Endothelial cell of umbilical vein (primary cell): ENCODE measurements around the gene TTC17. TPM values are rescaled to one million over a fixed set of nuclear protein-coding genes. Genes with fewer than 3 reads are reported as not detected.

ENCODE experiments used
- BruUV-seq: library from RNA; stranded (reverse); fragments of 400-500 nt; replicated peaks from 2 replicates; lab custom pipeline; 2021; lab: Mats Ljungman, UMichigan
- CTCF ChIA-PET: fragments of 300-600, 350-600 bp; sonication (Branson Sonifier 250); formaldehyde crosslinking; loops from one replicate; lab custom pipeline; 2021; ENCODE audit warnings: antibody characterized with exemption, inconsistent platforms; lab: Charles Lee
- POLR2A ChIA-PET: fragments of 300-600, 350-600 bp; sonication (Branson Sonifier 250); formaldehyde crosslinking; loops from one replicate; lab custom pipeline; 2021; ENCODE audit warnings: antibody characterized with exemption, inconsistent platforms; lab: Charles Lee
- DNase-seq: peaks from one replicate; pipeline ENCODE4 v3.0.0-alpha.2; 2011; ENCODE audit warnings: low read depth, low spot score
- FAIRE-seq: peaks from 2 replicates; lab custom pipeline; 2011; peaks lifted over from hg19 to GRCh38; lab: Jason Lieb, UNC
- H2AFZ ChIP-seq: 2 replicates; pipeline ENCODE4 v1.6.0; 2012; ENCODE audit warnings: low read depth, low read length, control low read depth, inconsistent platforms
- H3K27ac ChIP-seq: 2 replicates; pipeline ENCODE4 v1.5.1; 2011; ENCODE audit warnings: low read depth, mild to moderate bottlenecking, control low read depth, low read length, moderate library complexity; ENCODE audit not compliant: insufficient read depth
- H3K27me3 ChIP-seq, 2 experiments: 2 replicates each; pipeline versions ENCODE4 v1.6.0 to v1.6.1; 2011; ENCODE audit warnings: low read length in 2 of 2, mixed read lengths in 1 of 2; ENCODE audit not compliant: control insufficient read depth in 2 of 2, insufficient read depth in 2 of 2
- H3K36me3 ChIP-seq, 2 experiments: 2 replicates in 1 of 2; 3 replicates in 1 of 2; pipeline ENCODE4 v1.5.1; 2011; ENCODE audit warnings: low read length in 2 of 2, mild to moderate bottlenecking in 1 of 2, moderate library complexity in 1 of 2; ENCODE audit not compliant: control insufficient read depth in 2 of 2, insufficient read depth in 2 of 2; ENCODE audit errors: extremely low read depth in 1 of 2
- H3K4me1 ChIP-seq: 3 replicates; pipeline ENCODE4 v1.5.1; 2011; ENCODE audit warnings: mild to moderate bottlenecking, low read length; ENCODE audit not compliant: control insufficient read depth, insufficient read depth; ENCODE audit errors: extremely low read depth
- H3K4me2 ChIP-seq: 2 replicates; pipeline ENCODE4 v1.6.1; 2011; ENCODE audit warnings: low read length, control low read depth, mixed read lengths; ENCODE audit not compliant: insufficient read depth
- H3K4me3 ChIP-seq, 3 experiments: fragments of 200-600 bp in 1 of 3; sonication (generic), shearing (Covaris generic) in 1 of 3; replicated peaks in 1 of 3; 2 replicates each; pipeline ENCODE4 v1.5.1; 2011 to 2016; ENCODE audit warnings: control low read depth in 3 of 3, low read length in 3 of 3, mild to moderate bottlenecking in 2 of 3, inconsistent platforms in 1 of 3, low read depth in 1 of 3, moderate library complexity in 1 of 3; ENCODE audit not compliant: insufficient read depth in 1 of 3
- H3K79me2 ChIP-seq: 2 replicates; pipeline ENCODE4 v1.6.0; 2012; ENCODE audit warnings: low read length, inconsistent platforms; ENCODE audit not compliant: control insufficient read depth, insufficient read depth
- H3K9ac ChIP-seq: replicated peaks from 2 replicates; pipeline ENCODE3; 2011; ENCODE audit warnings: low read length, control low read depth; ENCODE audit not compliant: insufficient read depth; ENCODE audit errors: extremely low read depth
- H3K9me1 ChIP-seq: replicated peaks from 3 replicates; pipeline ENCODE4 v1.6.0; 2011; ENCODE audit warnings: mild to moderate bottlenecking, low read length; ENCODE audit not compliant: control insufficient read depth, insufficient read depth; ENCODE audit errors: extremely low read depth
- H3K9me3 ChIP-seq: replicated peaks from 2 replicates; pipeline ENCODE4 v1.5.1; 2012; ENCODE audit warnings: low read length, inconsistent platforms; ENCODE audit not compliant: control insufficient read depth, insufficient read depth
- H4K20me1 ChIP-seq: replicated peaks from 2 replicates; pipeline ENCODE3; 2011; ENCODE audit warnings: mild to moderate bottlenecking, low read length; ENCODE audit not compliant: control insufficient read depth, insufficient read depth; ENCODE audit errors: extremely low read depth
- EZH2 ChIP-seq: IDR thresholded peaks from 2 replicates; pipeline ENCODE4 v1.6.1; 2012; ENCODE audit warnings: borderline replicate concordance, low read depth, mild to moderate bottlenecking, moderate library complexity, low read length, inconsistent platforms; ENCODE audit not compliant: severe bottlenecking
- FOS ChIP-seq: IDR thresholded peaks from 2 replicates; pipeline ENCODE4 v1.6.1; 2011; ENCODE audit warnings: mild to moderate bottlenecking, low read length, moderate library complexity, borderline replicate concordance; ENCODE audit not compliant: insufficient read depth
- GATA2 ChIP-seq: IDR thresholded peaks from 2 replicates; pipeline ENCODE4 v1.7.0; 2011; ENCODE audit warnings: low read depth, mild to moderate bottlenecking, moderate library complexity, mixed read lengths, low read length; ENCODE audit not compliant: insufficient read length, insufficient read depth
- JUN ChIP-seq: IDR thresholded peaks from 2 replicates; pipeline ENCODE4 v1.6.1; 2011; ENCODE audit warnings: borderline replicate concordance, low read depth; ENCODE audit not compliant: insufficient read length, insufficient read depth
- MYC ChIP-seq: IDR thresholded peaks from one replicate; pipeline ENCODE4 v1.6.1; 2011; ENCODE audit warnings: mild to moderate bottlenecking, low read depth, low read length
- POLR2A ChIP-seq: IDR thresholded peaks from 2 replicates; pipeline ENCODE4 v1.6.1; 2012; ENCODE audit warnings: low read depth, mild to moderate bottlenecking, control low read depth, low read length
- POLR2AphosphoS5 ChIP-seq: IDR thresholded peaks from 2 replicates; pipeline ENCODE4 v1.6.1; 2012; ENCODE audit warnings: low read depth, mild to moderate bottlenecking, control low read depth, low read length, moderate library complexity; ENCODE audit not compliant: insufficient read depth
- dilution Hi-C: fragments of 300-500 bp; cut with MboI; formaldehyde crosslinking; loops from one replicate; pipeline ENCODE4 v1.15.0; 2019; ENCODE audit warnings: low sequenced_read_pairs; ENCODE audit not compliant: extremely low pct_ligation_motif_present
- intact Hi-C: fragments of 100-400 bp; cut with micrococcal nuclease; formaldehyde crosslinking; loops from one replicate; pipeline ENCODE4 v1.10.0; 2022
- polyA plus RNA-seq, 4 experiments: library from polyadenylated mRNA; depleted of rRNA in 3 of 4; stranded (reverse) in 3 of 4; unstranded in 1 of 4; fragments of >200 nt; gene quantifications; 2 replicates each; pipeline versions ENCODE4 v1.2.1 to v1.2.3, GENCODE V29; 2011 to 2012; ENCODE audit warnings: missing spikeins in 1 of 4
- total RNA-seq: library from RNA; stranded (reverse); gene quantifications from 2 replicates; pipeline ENCODE4 v1.2.3, GENCODE V29; 2021
- TF ChIP-seq, protein P1 (sequence below), 2 donors: IDR thresholded peaks; 1 replicate in 1 of 2; 2 replicates in 1 of 2; pipeline ENCODE4 v1.5.1; 2011; ENCODE audit warnings: low read length in 2 of 2, mild to moderate bottlenecking in 2 of 2, moderate library complexity in 2 of 2, control low read depth in 1 of 2, inconsistent platforms in 1 of 2, low read depth in 1 of 2; ENCODE audit not compliant: insufficient read depth in 1 of 2; ENCODE audit errors: extremely low read depth in 1 of 2
- TF ChIP-seq, protein P2 (sequence below): IDR thresholded peaks from 2 replicates; pipeline ENCODE4 v1.6.1; 2011; ENCODE audit not compliant: insufficient read depth, insufficient read length

The TTC17 gene
- total and polyA plus RNA-seq, 2 donors (not counting 3 experiments of a cell fraction or from before 2014, with no cell fraction given) = 60.7 to 66.8 TPM

DNA sequence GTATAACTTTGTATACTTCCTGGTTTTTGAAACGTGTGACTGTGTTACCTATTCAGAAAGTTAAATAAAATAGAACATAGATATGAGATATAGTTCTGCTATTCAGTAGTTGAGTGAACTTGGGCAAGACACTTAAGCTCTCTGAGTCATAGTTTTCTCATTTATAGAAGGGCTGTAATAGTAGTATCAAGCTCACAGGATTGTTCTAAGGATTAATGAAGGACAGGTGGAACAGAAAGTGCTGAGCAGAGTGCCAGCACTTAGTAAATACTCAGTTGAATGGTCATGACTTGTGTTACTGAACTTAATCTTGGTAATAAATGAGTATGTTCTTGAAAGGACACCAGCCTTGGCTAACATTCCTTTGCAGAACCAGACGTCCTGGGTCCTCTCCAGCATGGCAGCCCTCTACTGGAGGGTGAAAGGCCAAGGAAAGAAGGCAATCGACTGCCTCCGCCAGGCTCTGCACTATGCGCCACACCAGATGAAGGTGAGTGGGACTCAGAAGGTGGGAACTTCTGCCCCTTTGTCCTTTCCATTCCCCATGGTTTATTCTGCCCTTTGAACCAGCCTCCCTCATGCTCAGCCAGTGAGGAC is 131.2 kb downstream of the TTC17 start:
- Histone ChIP-seq H3K27me3 (no peaks in the 10 kb centered on the region), H3K9ac (no peak overlapping the region), H3K4me1 (no peaks in the 10 kb centered on the region), H3K9me3 (no peaks in the 10 kb centered on the region), H4K20me1 (no peaks in the 10 kb centered on the region), H3K36me3 (peaks cover 4 to 8% of the 10 kb centered on the region in 2 experiments), H3K4me3 (no peak overlapping the region), H3K9me1 (no peaks in the 10 kb centered on the region), H3K4me2 (no peak overlapping the region), H3K79me2 (no peaks in the 10 kb centered on the region), H2AFZ (no peak overlapping the region), H3K27ac (no peak overlapping the region)
- no peak for TF ChIP-seq POLR2AphosphoS5
- TF ChIP-seq POLR2A = no peak
- no peak for TF ChIP-seq MYC
- TF ChIP-seq, protein P1, sequence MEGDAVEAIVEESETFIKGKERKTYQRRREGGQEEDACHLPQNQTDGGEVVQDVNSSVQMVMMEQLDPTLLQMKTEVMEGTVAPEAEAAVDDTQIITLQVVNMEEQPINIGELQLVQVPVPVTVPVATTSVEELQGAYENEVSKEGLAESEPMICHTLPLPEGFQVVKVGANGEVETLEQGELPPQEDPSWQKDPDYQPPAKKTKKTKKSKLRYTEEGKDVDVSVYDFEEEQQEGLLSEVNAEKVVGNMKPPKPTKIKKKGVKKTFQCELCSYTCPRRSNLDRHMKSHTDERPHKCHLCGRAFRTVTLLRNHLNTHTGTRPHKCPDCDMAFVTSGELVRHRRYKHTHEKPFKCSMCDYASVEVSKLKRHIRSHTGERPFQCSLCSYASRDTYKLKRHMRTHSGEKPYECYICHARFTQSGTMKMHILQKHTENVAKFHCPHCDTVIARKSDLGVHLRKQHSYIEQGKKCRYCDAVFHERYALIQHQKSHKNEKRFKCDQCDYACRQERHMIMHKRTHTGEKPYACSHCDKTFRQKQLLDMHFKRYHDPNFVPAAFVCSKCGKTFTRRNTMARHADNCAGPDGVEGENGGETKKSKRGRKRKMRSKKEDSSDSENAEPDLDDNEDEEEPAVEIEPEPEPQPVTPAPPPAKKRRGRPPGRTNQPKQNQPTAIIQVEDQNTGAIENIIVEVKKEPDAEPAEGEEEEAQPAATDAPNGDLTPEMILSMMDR (IDR thresholded peaks at IDR 0.05; ENCODE audit: extremely low read depth in 1 of 2, insufficient read depth in 1 of 2, low read depth in 1 of 2, low read length in 2 of 2) = no peak
- TF ChIP-seq, protein P2, sequence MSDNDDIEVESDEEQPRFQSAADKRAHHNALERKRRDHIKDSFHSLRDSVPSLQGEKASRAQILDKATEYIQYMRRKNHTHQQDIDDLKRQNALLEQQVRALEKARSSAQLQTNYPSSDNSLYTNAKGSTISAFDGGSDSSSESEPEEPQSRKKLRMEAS = no peak
- no peak for TF ChIP-seq EZH2
- TF ChIP-seq FOS = no peak
- no peak for TF ChIP-seq GATA2
- TF ChIP-seq JUN = no peak
- POLR2A ChIA-PET = no interaction called here
- CTCF ChIA-PET = interaction anchor here (0.8 to 1.0 kb wide), 2 partner anchors 10 to 11 kb away, joined by 3 read pairs; no protein-coding TSS in a partner anchor
- DNase-seq (no peak), FAIRE-seq (no peak)
- dilution Hi-C loops = no loop called here
- no TSS peak for BruUV-seq
- intact Hi-C loops = loop anchor here (5.0 kb wide), 1 partner anchor 423 kb away; no protein-coding TSS in a partner anchor
